Natural killer cell (primary cell): ENCODE measurements around the gene TNK1. TPM values are rescaled to one million over a fixed set of nuclear protein-coding genes. Genes with fewer than 3 reads are reported as not detected.
"Not testable (repeated sequence)": the region's sequence is repeated elsewhere in the genome, so short reads cannot be mapped to it uniquely, and the experiment has no call there.

Experiments
- ATAC-seq, 3 donors: fragments of 150-1000 bp in 2 of 3; fragments of 200-7000 bp in 1 of 3; cut with Tn5 transposase; 1 replicate in 1 of 3; 2 replicates in 2 of 3; pipeline ENCODE4 v1.10.0; 2021; ENCODE audit warnings: mild to moderate bottlenecking in 2 of 3, moderate library complexity in 2 of 3
- DNase-seq, 2 donors: peaks; one replicate each; pipeline versions ENCODE4 v3.0.0 to v3.0.0-alpha.2; 2013 to 2021; ENCODE audit warnings: mixed read lengths in 1 of 2
- H3K27ac ChIP-seq: one replicate; pipeline ENCODE4 v1.5.1; 2013; ENCODE audit warnings: mild to moderate bottlenecking, low read length
- H3K27me3 ChIP-seq: one replicate; pipeline ENCODE4 v1.6.1; 2013; ENCODE audit warnings: low read length; ENCODE audit not compliant: control insufficient read depth, insufficient read depth
- H3K36me3 ChIP-seq: one replicate; pipeline ENCODE4 v1.6.1; 2013; ENCODE audit warnings: low read length; ENCODE audit not compliant: control insufficient read depth, insufficient read depth
- H3K4me1 ChIP-seq: one replicate; pipeline ENCODE4 v1.6.1; 2013; ENCODE audit warnings: low read length; ENCODE audit not compliant: control insufficient read depth, insufficient read depth
- H3K4me3 ChIP-seq: one replicate; pipeline ENCODE4 v1.5.1; 2013; ENCODE audit warnings: low read length
- H3K9me3 ChIP-seq: one replicate; pipeline ENCODE4 v1.6.1; 2013; ENCODE audit warnings: low read length; ENCODE audit not compliant: control insufficient read depth, insufficient read depth
- H3K27ac Mint-ChIP-seq, 2 donors: one replicate each; pipeline ENCODE4 v1.8.0; 2022; ENCODE audit warnings: mild to moderate bottlenecking in 2 of 2, mixed read lengths in 2 of 2, moderate library complexity in 1 of 2
- H3K27me3 Mint-ChIP-seq, 2 donors: one replicate each; pipeline ENCODE4 v1.8.0; 2022; ENCODE audit warnings: low read depth in 2 of 2, mixed read lengths in 2 of 2
- H3K36me3 Mint-ChIP-seq: one replicate; pipeline ENCODE4 v1.8.0; 2022; ENCODE audit warnings: mixed read lengths
- H3K4me1 Mint-ChIP-seq, 2 donors: one replicate each; pipeline ENCODE4 v1.8.0; 2022; ENCODE audit warnings: mixed read lengths in 2 of 2
- H3K4me3 Mint-ChIP-seq: one replicate; pipeline ENCODE4 v1.8.0; 2022; ENCODE audit warnings: mild to moderate bottlenecking, moderate library complexity, mixed read lengths
- H3K9me3 Mint-ChIP-seq, 2 donors: one replicate each; pipeline ENCODE4 v1.8.0; 2022; ENCODE audit warnings: mixed read lengths in 2 of 2
- CTCF ChIP-seq: fragments of 200-600 bp; IDR thresholded peaks from one replicate; pipeline ENCODE4 v1.8.0; 2022; ENCODE audit warnings: antibody characterized with exemption
- WGBS: methylation state at CpG from one replicate; pipeline ENCODE4 v1.1.7; 2013; ENCODE audit warnings: missing lambda C conversion rate; ENCODE audit not compliant: insufficient coverage; 5-methylcytosine and 5-hydroxymethylcytosine counted together
- intact Hi-C: fragments of 100-400 bp; cut with micrococcal nuclease; formaldehyde crosslinking; loops from one replicate; pipeline ENCODE4 v1.14.2; 2022
- total RNA-seq, 4 donors: library from RNA; stranded (reverse); fragments of 120-200 nt in 1 of 4; gene quantifications; one replicate each; pipeline versions ENCODE4 v1.2.3 to v1.2.4, GENCODE V29; 2013 to 2022

TNK1 gene
- total RNA-seq, 3 donors from 2014 or later (not counting 1 experiment from before 2014, with no cell fraction given) = 0.18 to 1.7 (median 0.73) TPM

GRCh38 chr17:7367918-7368598 lies 12.8 kb upstream of the TNK1 start:
- H3K4me3 Mint-ChIP-seq = no peak overlapping the region
- no peak overlapping the region for H3K27ac Mint-ChIP-seq
- no peaks in the 10 kb centered on the region for H3K27me3 Mint-ChIP-seq
- Histone ChIP-seq H3K4me3 (no peak overlapping the region), H3K27ac (no peak overlapping the region), H3K36me3 (no peaks in the 10 kb centered on the region), H3K4me1 (no peaks in the 10 kb centered on the region), H3K27me3 (no peaks in the 10 kb centered on the region), H3K9me3 (no peaks in the 10 kb centered on the region)
- DNase-seq = no peak
- H3K9me3 Mint-ChIP-seq = no peaks in the 10 kb centered on the region
- no peak for TF ChIP-seq CTCF
- no peak for ATAC-seq
- H3K36me3 Mint-ChIP-seq = no peaks in the 10 kb centered on the region
- intact Hi-C loops = no loop called here
- WGBS = 92% methylated on average over 6 of the region's 13 CpGs
- peaks cover 0 to 3% of the 10 kb centered on the region in 2 donors for H3K4me1 Mint-ChIP-seq

- 87% methylated on average over 5 of the region's 5 CpGs for WGBS
- H3K36me3 ChIP-seq, H3K27me3 ChIP-seq, intact Hi-C loops, H3K27me3 Mint-ChIP-seq, H3K4me1 ChIP-seq, H3K36me3 Mint-ChIP-seq, H3K27ac ChIP-seq, H3K4me1 Mint-ChIP-seq, H3K9me3 Mint-ChIP-seq, H3K27ac Mint-ChIP-seq, DNase-seq, H3K9me3 ChIP-seq, ATAC-seq, H3K4me3 Mint-ChIP-seq, H3K4me3 ChIP-seq: not testable (repeated sequence)
These were observed 12.3 kb upstream of the TNK1 start for GRCh38 chr17:7368599-7368994.

- 93% methylated on average over 5 of the region's 5 CpGs for whole genome bisulfite sequencing
- Mint-ChIP-seq H3K4me1 (peaks cover 0 to 3% of the 10 kb centered on the region in 2 donors), H3K9me3 (no peaks in the 10 kb centered on the region), H3K27ac (no peak overlapping the region), H3K4me3 (no peak overlapping the region), H3K27me3 (no peaks in the 10 kb centered on the region), H3K36me3 (no peaks in the 10 kb centered on the region)
- Histone ChIP-seq H3K4me3 (no peak overlapping the region), H3K36me3 (no peaks in the 10 kb centered on the region), H3K27me3 (no peaks in the 10 kb centered on the region), H3K9me3 (no peaks in the 10 kb centered on the region), H3K4me1 (no peaks in the 10 kb centered on the region), H3K27ac (no peak overlapping the region)
- no peak for DNase-seq
- intact Hi-C loops = no loop called here
- no peak for ATAC-seq
- TF ChIP-seq CTCF = no peak
These were observed 11.1 kb upstream of the TNK1 start for GRCh38 chr17:7369825-7370224.

GRCh38 chr17:7370853-7371252 lies 10.0 kb upstream of the TNK1 start:
- Histone ChIP-seq H3K4me3 (no peak overlapping the region), H3K9me3 (no peaks in the 10 kb centered on the region), H3K36me3 (no peaks in the 10 kb centered on the region), H3K4me1 (no peaks in the 10 kb centered on the region), H3K27me3 (no peaks in the 10 kb centered on the region), H3K27ac (no peak overlapping the region)
- Mint-ChIP-seq H3K36me3 (no peaks in the 10 kb centered on the region), H3K4me1 (no peaks in the 10 kb centered on the region), H3K4me3 (no peak overlapping the region), H3K27ac (no peak overlapping the region), H3K27me3 (no peaks in the 10 kb centered on the region), H3K9me3 (no peaks in the 10 kb centered on the region)
- WGBS = 88% methylated on average over 3 of the region's 4 CpGs
- ATAC-seq = no peak
- DNase-seq = no peak
- intact Hi-C loops = no loop called here
- no peak for TF ChIP-seq CTCF
